Adrenal gland (tissue), 12 donors: ENCODE data around the gene POLL. TPM values are rescaled to one million over a fixed set of nuclear protein-coding genes. Genes with fewer than 3 reads are reported as not detected.
"Not testable (repeated sequence)": the region's sequence is repeated elsewhere in the genome, so short reads cannot be mapped to it uniquely, and the experiment has no call there.

Experiments used
- DNase-seq, 7 donors: peaks; one replicate each; pipeline ENCODE4 v3.0.0-alpha.2; 2019 to 2020
- H3K27ac ChIP-seq, 5 donors: fragments of 200-600 bp; sonication (generic) in 4 of 5; 1 replicate in 3 of 5; 2 replicates in 2 of 5; pipeline versions ENCODE4 v1.5.1 to v1.8.0; 2016 to 2020; ENCODE audit warnings: mild to moderate bottlenecking in 1 of 5
- H3K27me3 ChIP-seq: fragments of 200-600 bp; 2 replicates; pipeline ENCODE4 v1.8.0; 2021
- H3K36me3 ChIP-seq, 2 donors: fragments of 200-600 bp; replicated peaks in 1 of 2; 1 replicate in 1 of 2; 2 replicates in 1 of 2; pipeline versions ENCODE4 v1.5.1 to v1.8.0; 2018 to 2022
- H3K4me1 ChIP-seq, 2 donors: fragments of 200-600 bp; replicated peaks in 1 of 2; 1 replicate in 1 of 2; 2 replicates in 1 of 2; pipeline versions ENCODE4 v1.5.1 to v1.8.0; 2018 to 2021
- H3K4me3 ChIP-seq, 4 donors: fragments of 200-600 bp; sonication (generic) in 3 of 4; one replicate each; pipeline ENCODE4 v1.5.1; 2016 to 2018
- H3K9me3 ChIP-seq, 3 donors: fragments of 200-600 bp; sonication (generic) in 1 of 3; replicated peaks in 1 of 3; 1 replicate in 2 of 3; 2 replicates in 1 of 3; pipeline versions ENCODE4 v1.5.1 to v1.8.0; 2016 to 2021
- CTCF ChIP-seq, 6 experiments: fragments of 450-650 bp in 4 of 6; fragments of 200-600 bp in 2 of 6; sonication (generic) in 1 of 6; IDR thresholded peaks; 1 replicate in 5 of 6; 2 replicates in 1 of 6; pipeline versions ENCODE4 v1.5.1 to v1.8.0; 2016 to 2021; ENCODE audit warnings: antibody characterized with exemption in 6 of 6, mild to moderate bottlenecking in 2 of 6, moderate library complexity in 1 of 6
- POLR2A ChIP-seq, 2 donors: fragments of 450-650 bp; IDR thresholded peaks; one replicate each; pipeline ENCODE4 v1.6.1; 2017; ENCODE audit warnings: antibody characterized with exemption in 2 of 2, mild to moderate bottlenecking in 2 of 2, moderate library complexity in 1 of 2
- WGBS, 4 donors: extraction: QIAGEN DNeasy Blood & Tissue Kit in 2 of 4; methylation state at CpG; one replicate each; pipeline versions ENCODE4 v1.1.5 to v1.1.7; 2013 to 2017; 5-methylcytosine and 5-hydroxymethylcytosine counted together
- intact Hi-C, 2 donors: fragments of 100-400 bp; cut with DNase I; formaldehyde crosslinking; loops; one replicate each; pipeline versions ENCODE4 v1.14.1 to v1.15.0; 2022 to 2023
- polyA plus RNA-seq, 3 donors: library from polyadenylated mRNA; stranded (reverse); fragments of 200-250 nt in 2 of 3; fragments of 350-450 nt in 1 of 3; fragmentation: Illumina TruSeq in 1 of 3; extraction: RNeasy Lipid Tissue Mini Kit (QIAGEN cat#74804) in 1 of 3; gene quantifications; one replicate each; pipeline ENCODE4 v1.2.3, GENCODE V29; 2013 to 2014
- total RNA-seq, 9 donors: library from RNA; depleted of rRNA in 4 of 9; stranded (reverse); fragments of >200 nt in 4 of 9; fragments of 120-200 nt in 1 of 9; fragmentation: NEBNext Ultra II Directional in 1 of 9; extraction: Animal tissue kit (Norgen Biotek cat#: 25700) in 1 of 9; gene quantifications; one replicate each; pipeline versions ENCODE4 v1.1.0 to v1.2.4, GENCODE V29; 2013 to 2023
- donor health status: healthy with polysubstance abuse.
- donor health status: Bipolar disorder and iron deficiency.
- donor health status: DM: yes; HTN: yes; CAD: no.
- donor health status: DM: no; HTN: no; CAD: no.
- donor health status: DM: no; HTN: no; CAD: no.
- donor health status: DM: yes; HTN: yes; CAD: no.

Gene POLL
- total and polyA plus RNA-seq, 12 donors: 10.1 to 83.7 (median 31.5) TPM

GRCh38 chr10:101595591-101596433 lies 7.8 kb upstream of the POLL start:
- TF ChIP-seq CTCF (IDR thresholded peaks at IDR 0.05) (no peak), POLR2A (IDR thresholded peaks at IDR 0.05) (no peak)

GRCh38 chr10:101593331-101593730 lies 5.3 kb upstream of the POLL start:
- H3K27me3 ChIP-seq, H3K4me3 ChIP-seq, H3K4me1 ChIP-seq, H3K36me3 ChIP-seq, H3K9me3 ChIP-seq, intact Hi-C loops, DNase-seq, H3K27ac ChIP-seq: not testable (repeated sequence)
- 59 to 92% (median 65%) methylated on average over 2 of the region's 2 CpGs for WGBS, 4 donors

More at GRCh38 chr10:101595591-101596433, 7.8 kb upstream of the POLL start:
- H3K27me3 ChIP-seq: no peaks in the 10 kb centered on the region
- H3K36me3 ChIP-seq: no peaks in the 10 kb centered on the region
- H3K4me3 ChIP-seq: no peak overlapping the region
- H3K9me3 ChIP-seq: no peaks in the 10 kb centered on the region
- H3K4me1 ChIP-seq: no peaks in the 10 kb centered on the region
- WGBS, 4 donors: 86 to 92% (median 90%) methylated on average over 13 of the region's 13 CpGs
- DNase-seq: no peak
- intact Hi-C loops: no loop called here
- H3K27ac ChIP-seq: no peak overlapping the region

- peak overlapping the region in 1 of 4 donors; percentile 80 for H3K4me3 ChIP-seq
- H3K9me3 ChIP-seq: no peaks in the 10 kb centered on the region
- intact Hi-C loops: no loop called here
- 33 to 46% (median 39%) methylated on average over 5 of the region's 5 CpGs for WGBS, 4 donors
- H3K27me3 ChIP-seq: no peaks in the 10 kb centered on the region
- H3K27ac ChIP-seq: no peak overlapping the region
- H3K36me3 ChIP-seq: peaks cover 0 to 7% of the 10 kb centered on the region in 2 donors
- peak in 3 of 7 donors; percentile 42 to 59 (median 46) for DNase-seq
- H3K4me1 ChIP-seq: peaks cover 7 to 20% of the 10 kb centered on the region in 2 donors
- TF ChIP-seq CTCF (IDR thresholded peaks at IDR 0.05) (no peak), POLR2A (IDR thresholded peaks at IDR 0.05) (no peak)
These were observed 822 bp upstream of the POLL start for GRCh38 chr10:101588879-101589278.

DNA sequence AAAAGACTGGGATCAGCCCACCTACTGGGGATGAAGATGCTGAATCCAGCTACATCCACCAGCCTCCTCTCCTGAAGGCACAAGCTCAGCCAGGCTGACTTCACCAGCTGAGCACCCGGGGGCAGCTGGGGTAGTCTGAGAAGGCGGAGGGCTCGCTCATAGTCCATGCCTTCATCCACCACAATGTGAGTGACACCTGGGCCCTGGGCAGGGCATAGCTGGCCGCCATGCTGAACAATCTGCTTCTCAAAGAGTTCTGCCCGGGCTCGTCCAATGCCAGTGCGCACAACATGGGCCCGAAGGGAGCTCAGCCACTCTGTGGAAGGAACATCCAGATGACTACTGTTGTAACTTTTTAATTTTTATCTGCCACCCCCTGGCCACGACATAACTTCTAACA lies 2.2 kb downstream of the POLL start:
- no peaks in the 10 kb centered on the region for H3K27me3 ChIP-seq
- intact Hi-C loops: no loop called here
- H3K27ac ChIP-seq: no peak overlapping the region
- TF ChIP-seq POLR2A (IDR thresholded peaks at IDR 0.05) (no peak), CTCF (IDR thresholded peaks at IDR 0.05) (no peak)
- peaks cover 0 to 27% of the 10 kb centered on the region in 2 donors for H3K36me3 ChIP-seq
- 87 to 95% (median 95%) methylated on average over 6 to 9 of the region's 9 CpGs for WGBS, 4 donors
- no peaks in the 10 kb centered on the region for H3K9me3 ChIP-seq
- H3K4me1 ChIP-seq: peaks cover 7 to 20% of the 10 kb centered on the region in 2 donors
- DNase-seq: no peak
- H3K4me3 ChIP-seq: no peak overlapping the region
